ENCODE measurements around the gene ZBTB32. TPM values are rescaled to one million over a fixed set of nuclear protein-coding genes. Genes with fewer than 3 reads are reported as not detected.

ZBTB32 gene
- total RNA-seq, 4 donors from 2014 or later = not detected

DNA sequence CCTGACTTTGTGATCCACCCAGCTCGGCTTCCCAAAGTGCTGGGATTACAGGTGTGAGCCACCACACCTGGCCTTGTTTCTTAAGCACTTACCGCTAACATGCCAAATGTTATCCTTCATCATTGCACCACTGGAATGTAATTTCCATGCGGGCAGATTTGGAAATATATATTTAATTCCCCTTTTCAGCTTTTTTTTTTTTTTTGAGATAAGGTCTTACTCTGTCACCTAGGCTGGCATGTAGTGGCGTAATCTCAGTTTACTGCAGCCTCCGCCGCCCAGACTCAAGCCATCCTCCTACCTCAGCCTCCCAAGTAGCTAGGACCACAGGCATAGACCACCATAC is 42.4 kb upstream of the ZBTB32 start:
- H3K9me3 ChIP-seq = no peaks in the 10 kb centered on the region
- no peak overlapping the region for H3K4me3 ChIP-seq
- TF ChIP-seq POLR2A (IDR thresholded peaks at IDR 0.05) = no peak
- TF ChIP-seq, protein P1, sequence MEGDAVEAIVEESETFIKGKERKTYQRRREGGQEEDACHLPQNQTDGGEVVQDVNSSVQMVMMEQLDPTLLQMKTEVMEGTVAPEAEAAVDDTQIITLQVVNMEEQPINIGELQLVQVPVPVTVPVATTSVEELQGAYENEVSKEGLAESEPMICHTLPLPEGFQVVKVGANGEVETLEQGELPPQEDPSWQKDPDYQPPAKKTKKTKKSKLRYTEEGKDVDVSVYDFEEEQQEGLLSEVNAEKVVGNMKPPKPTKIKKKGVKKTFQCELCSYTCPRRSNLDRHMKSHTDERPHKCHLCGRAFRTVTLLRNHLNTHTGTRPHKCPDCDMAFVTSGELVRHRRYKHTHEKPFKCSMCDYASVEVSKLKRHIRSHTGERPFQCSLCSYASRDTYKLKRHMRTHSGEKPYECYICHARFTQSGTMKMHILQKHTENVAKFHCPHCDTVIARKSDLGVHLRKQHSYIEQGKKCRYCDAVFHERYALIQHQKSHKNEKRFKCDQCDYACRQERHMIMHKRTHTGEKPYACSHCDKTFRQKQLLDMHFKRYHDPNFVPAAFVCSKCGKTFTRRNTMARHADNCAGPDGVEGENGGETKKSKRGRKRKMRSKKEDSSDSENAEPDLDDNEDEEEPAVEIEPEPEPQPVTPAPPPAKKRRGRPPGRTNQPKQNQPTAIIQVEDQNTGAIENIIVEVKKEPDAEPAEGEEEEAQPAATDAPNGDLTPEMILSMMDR (IDR thresholded peaks at IDR 0.05) = no peak
- no peak for DNase-seq
- intact Hi-C loops (cut with DNase I; ENCODE audit: low total_unique reads) = no loop called here
- H3K27ac ChIP-seq = no peak overlapping the region
- no peaks in the 10 kb centered on the region for H3K27me3 ChIP-seq
- H3K36me3 ChIP-seq = no peaks in the 10 kb centered on the region
- H3K4me1 ChIP-seq = no peaks in the 10 kb centered on the region

DNA sequence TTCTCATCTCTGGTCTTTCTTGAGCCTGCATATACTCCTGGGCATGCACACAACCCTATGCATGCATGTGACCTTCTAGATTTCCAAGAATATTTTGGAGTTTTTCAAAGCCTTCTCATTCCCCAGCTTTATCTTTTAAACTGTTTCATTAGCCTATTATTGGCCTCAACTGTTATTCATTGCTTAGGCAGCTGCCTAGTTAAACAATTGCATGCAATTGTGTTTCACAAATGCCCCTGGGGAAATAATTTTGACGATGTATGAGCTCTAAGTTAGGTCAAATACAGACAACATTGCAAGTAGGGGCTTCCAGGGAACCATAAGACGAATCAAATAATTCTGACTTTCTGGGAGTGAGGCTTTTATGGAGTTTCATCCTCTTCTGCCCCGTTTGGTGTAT is 40.4 kb upstream of the ZBTB32 start:
- H3K9me3 ChIP-seq = no peaks in the 10 kb centered on the region
- no peak for TF ChIP-seq POLR2A (IDR thresholded peaks at IDR 0.05)
- TF ChIP-seq, protein P1 (IDR thresholded peaks at IDR 0.05) = no peak
- H3K4me1 ChIP-seq = no peaks in the 10 kb centered on the region
- DNase-seq = no peak
- intact Hi-C loops (cut with DNase I; ENCODE audit: low total_unique reads) = no loop called here
- H3K36me3 ChIP-seq = no peaks in the 10 kb centered on the region
- H3K27me3 ChIP-seq = no peaks in the 10 kb centered on the region
- H3K4me3 ChIP-seq = no peak overlapping the region
- H3K27ac ChIP-seq = no peak overlapping the region

DNA sequence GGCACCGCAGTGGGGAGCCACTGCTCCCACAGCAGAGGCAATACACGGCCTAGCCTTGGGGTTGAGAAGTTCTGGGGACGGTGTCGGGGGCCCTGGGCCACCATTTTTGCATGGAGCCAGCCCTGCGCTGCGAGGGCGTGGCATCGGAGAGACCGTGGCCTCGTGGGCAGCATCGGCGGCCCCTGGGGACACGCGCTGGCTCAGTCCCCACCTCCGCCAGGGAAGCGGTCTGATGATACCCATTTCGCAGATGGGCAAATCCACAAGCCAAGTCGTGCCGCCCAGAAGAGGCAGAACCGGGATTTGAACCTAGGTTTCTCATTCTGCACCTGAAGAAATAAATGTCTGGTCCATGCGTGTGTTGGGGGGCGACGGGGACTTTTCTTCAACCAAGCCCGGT is 39.2 kb upstream of the ZBTB32 start:
- no peaks in the 10 kb centered on the region for H3K4me1 ChIP-seq
- DNase-seq = no peak
- H3K27me3 ChIP-seq = no peaks in the 10 kb centered on the region
- TF ChIP-seq, protein P1 (IDR thresholded peaks at IDR 0.05) = no peak
- TF ChIP-seq POLR2A (IDR thresholded peaks at IDR 0.05) = no peak
- no peaks in the 10 kb centered on the region for H3K36me3 ChIP-seq
- no peaks in the 10 kb centered on the region for H3K9me3 ChIP-seq
- H3K27ac ChIP-seq = no peak overlapping the region
- intact Hi-C loops (cut with DNase I; ENCODE audit: low total_unique reads) = no loop called here
- no peak overlapping the region for H3K4me3 ChIP-seq

DNA sequence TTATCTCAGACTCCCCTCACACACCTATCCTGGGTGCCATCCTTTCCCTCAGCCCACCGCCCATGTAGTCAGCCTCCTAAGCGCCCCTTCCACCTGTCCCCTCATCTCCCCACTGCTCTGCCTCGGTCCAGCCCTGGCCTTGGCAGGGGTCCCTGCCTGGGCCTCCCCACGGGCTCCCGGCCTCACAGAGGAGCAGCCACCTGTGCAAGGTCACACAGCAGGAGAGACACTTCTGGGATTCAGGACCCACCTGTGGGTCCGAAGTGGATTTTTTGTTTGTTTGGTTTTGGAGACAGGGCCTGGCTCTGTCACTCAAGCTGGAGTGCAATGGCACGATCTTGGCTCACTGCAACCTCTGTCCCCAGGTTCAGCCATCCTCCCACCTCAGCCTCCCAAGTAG is 38.8 kb upstream of the ZBTB32 start:
- TF ChIP-seq, protein P1 (IDR thresholded peaks at IDR 0.05) = no peak
- no peak for TF ChIP-seq POLR2A (IDR thresholded peaks at IDR 0.05)
- H3K4me1 ChIP-seq = no peaks in the 10 kb centered on the region
- H3K36me3 ChIP-seq = no peaks in the 10 kb centered on the region
- no peak overlapping the region for H3K27ac ChIP-seq
- no peaks in the 10 kb centered on the region for H3K27me3 ChIP-seq
- no peak overlapping the region for H3K4me3 ChIP-seq
- no peaks in the 10 kb centered on the region for H3K9me3 ChIP-seq
- DNase-seq = no peak
- intact Hi-C loops (cut with DNase I; ENCODE audit: low total_unique reads) = no loop called here

DNA sequence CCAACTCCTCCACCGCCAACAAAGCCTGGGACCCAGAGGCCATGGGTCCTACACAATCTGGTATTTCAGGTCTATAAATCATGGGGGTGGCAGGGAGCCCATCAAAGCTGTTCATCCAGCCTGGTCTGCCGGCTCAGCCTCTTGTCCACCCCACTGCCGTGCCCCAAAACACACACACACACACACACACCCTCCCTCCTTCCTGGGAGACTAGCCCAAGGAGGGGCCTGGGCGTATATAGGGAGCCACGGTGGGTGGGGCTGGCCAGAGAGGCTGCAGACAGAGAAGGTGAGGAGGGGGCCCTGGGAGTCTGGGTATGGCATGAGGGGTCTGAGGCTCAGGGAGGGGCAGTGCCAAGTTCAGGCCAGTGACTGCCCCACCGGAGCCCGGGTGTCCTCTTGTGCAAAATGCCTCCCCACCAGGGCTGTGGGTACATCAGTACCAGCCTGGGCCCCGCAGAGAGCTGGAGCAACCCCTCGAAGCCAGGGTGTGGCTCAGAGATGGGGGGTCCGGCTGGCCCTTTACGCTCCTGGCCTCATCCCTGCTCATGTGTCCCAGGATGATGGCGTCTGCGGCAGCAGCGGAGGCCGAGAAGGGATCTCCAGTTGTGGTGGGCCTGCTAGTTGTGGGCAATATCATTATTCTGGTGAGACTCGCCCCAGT is 38.0 kb upstream of the ZBTB32 start, which contains the start of gene UPK1A:
TSS of gene UPK1A (plus strand) at position 267 of the 663 bp plus-strand sequence. CDS start at position 563, 296 bp downstream.
- H3K9me3 ChIP-seq = no peaks in the 10 kb centered on the region
- no peak within 1 kb of the TSS for H3K27ac ChIP-seq
- H3K27me3 ChIP-seq = no peaks in the 10 kb centered on the region
- intact Hi-C loops (cut with DNase I; ENCODE audit: low total_unique reads) = no loop called here
- no peak for DNase-seq
- no peaks in the 10 kb centered on the region for H3K36me3 ChIP-seq
- TF ChIP-seq, protein P1 (IDR thresholded peaks at IDR 0.05) = no peak
- TF ChIP-seq POLR2A (IDR thresholded peaks at IDR 0.05) = no peak
- H3K4me1 ChIP-seq = no peaks in the 10 kb centered on the region
- H3K4me3 ChIP-seq = no peak within 1 kb of the TSS

Data from uterus (tissue), 4 donors.